IgD-negative memory B cell (primary cell): ENCODE results near the gene CXorf65. TPM values are rescaled to one million over a fixed set of nuclear protein-coding genes. Genes with fewer than 3 reads are reported as not detected.
A peak's percentile ranks its signal among the peaks of the same experiment; 100 is the strongest.

Source experiments
- H3K27ac Mint-ChIP-seq, 3 donors: one replicate each; pipeline ENCODE4 v1.8.0; 2020 to 2022; ENCODE audit warnings: mild to moderate bottlenecking in 3 of 3, mixed read lengths in 3 of 3, moderate library complexity in 1 of 3
- H3K27me3 Mint-ChIP-seq: one replicate; pipeline ENCODE4 v1.8.0; 2021; ENCODE audit warnings: mixed read lengths
- H3K36me3 Mint-ChIP-seq: one replicate; pipeline ENCODE4 v1.8.0; 2020; ENCODE audit warnings: mild to moderate bottlenecking, mixed read lengths
- H3K4me1 Mint-ChIP-seq, 3 donors: one replicate each; pipeline ENCODE4 v1.8.0; 2020 to 2022; ENCODE audit warnings: mixed read lengths in 3 of 3, mild to moderate bottlenecking in 1 of 3
- H3K4me3 Mint-ChIP-seq, 4 donors: one replicate each; pipeline ENCODE4 v1.8.0; 2020 to 2022; ENCODE audit warnings: mild to moderate bottlenecking in 4 of 4, mixed read lengths in 4 of 4, moderate library complexity in 3 of 4
- H3K9me3 Mint-ChIP-seq, 3 donors: one replicate each; pipeline ENCODE4 v1.8.0; 2020 to 2021; ENCODE audit warnings: mixed read lengths in 3 of 3, mild to moderate bottlenecking in 1 of 3
- polyA plus RNA-seq: library from polyadenylated mRNA; unstranded; fragments of 300-500 nt; fragmentation: Illumina TruSeq; gene quantifications from one replicate; pipeline ENCODE4 v1.2.3, GENCODE V29; 2021

The CXorf65 gene
- polyA plus RNA-seq, 1 donor from 2014 or later = 1.5 TPM

GRCh38 chrX:71118032-71118984 lies 11.8 kb upstream of the CXorf65 start, which contains the start of gene MED12:
TSS of gene MED12 (plus strand) at chrX:71118596. CDS start at chrX:71118755, 159 bp downstream.
- Mint-ChIP-seq H3K27ac (peak within 1 kb of the TSS; percentile 91 to 98 (median 96)), H3K9me3 (no peaks in the 10 kb centered on the region)

GRCh38 chrX:71117358-71117757 lies 10.8 kb upstream of the CXorf65 start:
- Mint-ChIP-seq H3K36me3 (peaks cover 2% of the 10 kb centered on the region), H3K27me3 (peaks cover 1% of the 10 kb centered on the region), H3K4me1 (peaks cover 5 to 11% (median 7%) of the 10 kb centered on the region in 3 donors), H3K9me3 (no peaks in the 10 kb centered on the region), H3K27ac (peak overlapping the region in 2 of 3 donors; percentile 27 to 98), H3K4me3 (peak overlapping the region in 1 of 4 donors; percentile 23)

More at GRCh38 chrX:71118032-71118984, 11.8 kb upstream of the CXorf65 start, which contains the start of gene MED12:
- H3K4me1 Mint-ChIP-seq = peaks cover 0 to 6% (median 6%) of the 10 kb centered on the region in 3 donors
- peak within 1 kb of the TSS; percentile 85 to 96 (median 94) for H3K4me3 Mint-ChIP-seq
- H3K27me3 Mint-ChIP-seq = peaks cover 1% of the 10 kb centered on the region
- H3K36me3 Mint-ChIP-seq = peaks cover 4% of the 10 kb centered on the region

GRCh38 chrX:71111921-71112431 lies 5.4 kb upstream of the CXorf65 start:
- H3K4me1 Mint-ChIP-seq = peaks cover 12 to 27% (median 24%) of the 10 kb centered on the region in 3 donors
- H3K36me3 Mint-ChIP-seq = peaks cover 5% of the 10 kb centered on the region
- H3K27ac Mint-ChIP-seq = peak overlapping the region; percentile 99 to 100 (median 99)
- H3K4me3 Mint-ChIP-seq = peak overlapping the region; percentile 92 to 98 (median 96)
- H3K9me3 Mint-ChIP-seq = no peaks in the 10 kb centered on the region
- H3K27me3 Mint-ChIP-seq = peaks cover 7% of the 10 kb centered on the region

- Mint-ChIP-seq H3K36me3 (peaks cover 8% of the 10 kb centered on the region), H3K9me3 (no peaks in the 10 kb centered on the region), H3K27me3 (peaks cover 7% of the 10 kb centered on the region), H3K4me1 (peaks cover 12 to 30% (median 24%) of the 10 kb centered on the region in 3 donors), H3K4me3 (peak within 1 kb of the TSS; percentile 92 to 98 (median 96)), H3K27ac (peak within 1 kb of the TSS; percentile 99 to 100 (median 99))
Observed at GRCh38 chrX:71111141-71111843, 4.8 kb upstream of the CXorf65 start, which contains the start of gene IL2RG. TSS of gene IL2RG (minus strand) at chrX:71111577. CDS start at chrX:71111539, 38 bp downstream.

- H3K4me1 Mint-ChIP-seq = peaks cover 23 to 42% (median 32%) of the 10 kb centered on the region in 3 donors
Observed at GRCh38 chrX:71109051-71109450, 2.5 kb upstream of the CXorf65 start.

GRCh38 chrX:71107762-71108360 lies 1.3 kb upstream of the CXorf65 start:
- peaks cover 29 to 45% (median 38%) of the 10 kb centered on the region in 3 donors for H3K4me1 Mint-ChIP-seq
- no peaks in the 10 kb centered on the region for H3K9me3 Mint-ChIP-seq
- H3K27ac Mint-ChIP-seq = peak overlapping the region; percentile 43 to 99 (median 86)
- peak overlapping the region; percentile 13 to 84 (median 75) for H3K4me3 Mint-ChIP-seq
- peaks cover 6% of the 10 kb centered on the region for H3K36me3 Mint-ChIP-seq
- peaks cover 10% of the 10 kb centered on the region for H3K27me3 Mint-ChIP-seq

More at GRCh38 chrX:71109051-71109450, 2.5 kb upstream of the CXorf65 start:
- H3K36me3 Mint-ChIP-seq = peaks cover 6% of the 10 kb centered on the region
- peaks cover 7% of the 10 kb centered on the region for H3K27me3 Mint-ChIP-seq
- no peaks in the 10 kb centered on the region for H3K9me3 Mint-ChIP-seq
- H3K4me3 Mint-ChIP-seq = peak overlapping the region; percentile 83 to 98 (median 90)
- H3K27ac Mint-ChIP-seq = peak overlapping the region; percentile 60 to 99 (median 99)

- Mint-ChIP-seq H3K27me3 (peaks cover 10% of the 10 kb centered on the region), H3K27ac (peak overlapping the region; percentile 43 to 99 (median 86)), H3K9me3 (no peaks in the 10 kb centered on the region), H3K4me3 (peak overlapping the region in 2 of 4 donors; percentile 63 to 83), H3K4me1 (peaks cover 28 to 44% (median 33%) of the 10 kb centered on the region in 3 donors), H3K36me3 (peaks cover 6% of the 10 kb centered on the region)
Observed at GRCh38 chrX:71107245-71107644, 705 bp upstream of the CXorf65 start.

- Mint-ChIP-seq H3K4me1 (peaks cover 27 to 44% (median 33%) of the 10 kb centered on the region in 3 donors), H3K4me3 (peak overlapping the region in 3 of 4 donors; percentile 36 to 72 (median 60)), H3K27ac (peak overlapping the region; percentile 25 to 71 (median 59)), H3K36me3 (peaks cover 6% of the 10 kb centered on the region), H3K9me3 (no peaks in the 10 kb centered on the region), H3K27me3 (peaks cover 10% of the 10 kb centered on the region)
Observed at GRCh38 chrX:71105628-71106027, 912 bp downstream of the CXorf65 start.

- Mint-ChIP-seq H3K4me3 (peak overlapping the region in 3 of 4 donors; percentile 51 to 82 (median 60)), H3K36me3 (peaks cover 3% of the 10 kb centered on the region), H3K9me3 (no peaks in the 10 kb centered on the region), H3K4me1 (peaks cover 26 to 44% (median 29%) of the 10 kb centered on the region in 3 donors), H3K27ac (peak overlapping the region; percentile 80 to 96 (median 94)), H3K27me3 (peaks cover 7% of the 10 kb centered on the region)
Observed at GRCh38 chrX:71103110-71103983, 3.2 kb downstream of the CXorf65 start.

GRCh38 chrX:71102292-71102691 lies 4.2 kb downstream of the CXorf65 start:
- H3K36me3 Mint-ChIP-seq = peaks cover 3% of the 10 kb centered on the region

GRCh38 chrX:71100581-71101505 lies 5.7 kb downstream of the CXorf65 start:
- no peaks in the 10 kb centered on the region for H3K36me3 Mint-ChIP-seq
- H3K9me3 Mint-ChIP-seq = no peaks in the 10 kb centered on the region
- H3K27ac Mint-ChIP-seq = peak overlapping the region in 2 of 3 donors; percentile 80 to 95
- H3K4me3 Mint-ChIP-seq = peak overlapping the region in 1 of 4 donors; percentile 28
- peaks cover 26 to 36% (median 31%) of the 10 kb centered on the region in 3 donors for H3K4me1 Mint-ChIP-seq
- H3K27me3 Mint-ChIP-seq = peaks cover 3% of the 10 kb centered on the region

More at GRCh38 chrX:71102292-71102691, 4.2 kb downstream of the CXorf65 start:
- Mint-ChIP-seq H3K27ac (peak overlapping the region; percentile 72 to 95 (median 80)), H3K4me3 (peak overlapping the region in 1 of 4 donors; percentile 36), H3K27me3 (peaks cover 5% of the 10 kb centered on the region), H3K9me3 (no peaks in the 10 kb centered on the region), H3K4me1 (peaks cover 27 to 42% (median 29%) of the 10 kb centered on the region in 3 donors)

GRCh38 chrX:71099736-71100135 lies 6.8 kb downstream of the CXorf65 start:
- Mint-ChIP-seq H3K27me3 (peaks cover 3% of the 10 kb centered on the region), H3K27ac (no peak overlapping the region), H3K36me3 (no peaks in the 10 kb centered on the region), H3K4me3 (no peak overlapping the region), H3K4me1 (peaks cover 19 to 35% (median 25%) of the 10 kb centered on the region in 3 donors), H3K9me3 (no peaks in the 10 kb centered on the region)
